CD4-positive, alpha-beta T cell treated with Interleukin-1 beta for 1 hour (primary cell): ENCODE results near the gene ZNF740.
A peak's percentile ranks its signal among the peaks of the same experiment; 100 is the strongest.

Experiments used
- DNase-seq, 2 donors: peaks; one replicate each; pipeline ENCODE4 v3.0.0-alpha.2; 2020 to 2022

ZNF740 gene

GRCh38 chr12:53214687-53215455, 34.3 kb downstream of the ZNF740 start:
- DNase-seq: no peak

DNA sequence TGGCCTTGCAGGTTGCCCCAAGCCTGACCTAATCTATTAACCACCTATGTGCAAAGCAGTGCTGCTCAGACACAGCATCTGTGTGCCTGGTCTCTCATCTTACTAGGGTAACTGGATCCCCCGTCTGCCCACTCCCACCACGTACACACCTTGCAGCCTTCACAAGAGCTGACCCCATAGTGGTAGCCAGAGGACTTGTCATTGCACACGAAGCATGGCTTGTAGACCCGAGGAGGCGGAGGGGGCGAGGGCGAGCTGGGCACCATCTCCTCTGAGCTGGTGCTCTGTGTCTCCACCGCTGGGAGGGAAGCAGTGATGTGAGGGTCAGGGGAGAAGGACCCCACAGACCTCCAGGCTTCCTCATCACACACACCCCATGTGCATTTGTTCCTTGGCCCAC, 35.0 kb downstream of the ZNF740 start:
- DNase-seq: no peak

DNA sequence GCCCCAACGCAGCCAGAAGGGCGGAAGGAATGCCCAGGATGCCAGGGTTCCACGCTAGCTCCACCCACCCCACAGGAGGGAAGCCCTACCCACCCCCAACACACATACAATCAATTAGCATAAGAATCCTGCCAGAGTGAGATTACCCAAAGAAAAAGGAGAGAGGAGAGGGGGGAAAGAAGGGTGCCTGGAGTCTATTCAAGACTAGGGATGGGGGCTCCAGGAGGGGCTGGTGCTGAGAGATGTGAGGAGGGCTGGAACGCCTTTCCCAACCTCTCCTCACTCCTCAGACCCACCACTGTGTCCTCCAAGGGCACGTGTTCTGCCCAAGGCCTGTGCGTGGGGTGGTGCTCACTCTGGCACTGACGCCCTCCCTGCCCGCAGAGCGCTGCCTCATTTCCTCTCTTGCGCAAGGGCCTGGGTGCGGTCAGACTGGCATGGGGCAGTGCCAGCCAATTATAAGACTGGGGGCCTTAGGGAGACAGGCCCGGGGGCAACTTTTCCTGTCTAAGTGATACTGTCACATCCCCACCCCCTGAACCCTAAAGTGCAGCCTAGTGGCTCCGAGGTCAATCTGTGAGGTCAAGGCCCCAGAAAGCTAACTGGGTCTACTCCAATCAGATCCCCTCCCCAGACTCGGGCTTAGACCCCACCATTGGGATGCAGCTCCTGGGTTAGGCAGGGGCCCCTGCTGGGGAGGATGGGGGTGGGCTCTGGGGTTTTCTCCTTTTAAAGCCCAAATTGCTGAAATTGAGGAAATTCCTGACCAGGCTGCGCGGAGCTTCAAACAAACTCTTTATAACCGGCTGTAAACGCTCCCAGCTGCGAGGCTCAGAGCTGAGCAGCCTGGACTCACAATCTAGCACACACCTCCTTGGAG, 36.8 kb downstream of the ZNF740 start:
- DNase-seq: peak in 1 of 2 donors; percentile 78

DNA sequence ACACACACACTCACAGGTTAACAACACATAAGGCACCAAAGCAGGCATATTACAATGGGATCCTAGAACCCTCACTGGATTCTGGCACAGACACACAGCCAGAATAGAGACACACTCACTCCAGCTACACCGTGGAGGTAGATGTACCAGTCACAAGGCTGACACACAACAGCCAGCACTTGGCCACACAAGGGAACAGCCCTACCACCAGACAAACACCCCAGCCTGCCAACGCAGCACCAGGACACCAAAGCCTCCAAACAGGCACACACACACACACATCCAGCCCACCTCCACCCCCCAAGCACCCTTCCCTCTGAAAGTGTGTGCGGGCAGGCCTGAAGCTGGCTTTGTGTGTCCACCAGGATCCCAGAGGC, 37.4 kb downstream of the ZNF740 start:
- DNase-seq: no peak

GRCh38 chr12:53218551-53219291, 38.2 kb downstream of the ZNF740 start:
- DNase-seq: no peak

DNA sequence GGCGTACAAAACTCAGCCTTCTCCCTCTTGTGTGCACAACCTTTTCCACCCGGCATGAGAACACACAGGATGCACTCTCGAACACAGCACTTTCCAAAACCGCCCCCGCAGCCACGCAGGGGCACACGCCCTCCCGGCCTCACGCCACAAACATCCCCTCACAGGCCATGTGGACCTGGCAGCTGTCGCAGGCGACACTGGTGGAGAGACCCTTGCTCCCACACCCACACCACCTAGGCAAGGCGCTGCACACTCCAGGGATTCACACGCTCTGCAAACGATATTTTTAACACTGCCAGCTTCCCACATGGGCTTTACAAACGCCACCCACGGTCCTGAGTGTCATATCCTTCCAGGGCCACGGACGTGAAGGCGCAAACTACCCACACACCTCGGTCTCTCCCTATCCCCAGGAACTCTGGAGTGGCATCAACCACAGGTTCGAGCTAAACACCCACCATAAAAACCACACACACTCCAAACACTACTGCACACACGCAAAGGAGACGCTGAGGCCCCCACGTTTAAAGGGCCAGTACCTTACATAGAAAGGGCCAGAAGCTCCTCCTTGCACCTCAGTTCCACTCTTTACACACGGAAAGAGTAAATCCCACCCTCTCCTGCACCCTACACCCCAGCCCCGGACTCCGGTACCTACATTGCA, 38.9 kb downstream of the ZNF740 start:
- peak in 1 of 2 donors; percentile 22 for DNase-seq

DNA sequence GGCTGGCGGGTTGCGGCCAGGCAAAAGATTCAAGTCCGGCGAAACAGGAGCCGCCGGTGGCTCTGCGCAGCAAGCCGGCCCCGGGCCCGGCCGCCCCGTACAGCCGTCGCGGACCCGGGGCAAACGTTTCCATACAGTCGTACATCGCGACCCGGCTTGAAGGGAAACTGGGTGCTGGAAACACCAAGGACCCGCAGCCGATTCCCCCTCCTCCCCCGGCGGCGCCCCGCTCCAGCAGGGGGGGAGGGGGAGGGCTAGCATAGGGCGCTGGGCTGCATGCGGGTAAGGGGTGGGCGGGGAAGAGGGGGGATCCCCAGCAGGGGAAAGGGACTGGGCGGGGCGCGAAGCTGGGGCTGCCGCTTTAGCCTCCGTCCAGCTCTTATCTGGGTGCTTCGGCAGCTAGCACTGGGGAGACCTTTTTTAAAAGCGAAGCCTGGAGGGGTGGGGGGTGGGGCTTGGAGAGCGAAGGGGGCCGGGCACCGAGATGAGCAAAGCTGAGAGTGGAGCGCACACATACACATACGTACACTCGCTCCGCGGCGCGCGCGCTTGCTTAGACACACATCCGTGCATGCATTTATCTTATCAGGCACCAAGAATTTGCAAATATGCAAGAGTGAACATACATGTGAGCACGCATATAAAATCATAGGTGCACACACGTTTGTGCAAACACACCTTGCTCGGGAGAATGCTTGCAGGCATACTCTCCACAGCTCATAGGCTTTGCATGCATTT, 39.6 kb downstream of the ZNF740 start:
- DNase-seq: peak; percentile 75 to 76

GRCh38 chr12:53220694-53221202, 40.2 kb downstream of the ZNF740 start:
- DNase-seq: peak; percentile 82 to 87

DNA sequence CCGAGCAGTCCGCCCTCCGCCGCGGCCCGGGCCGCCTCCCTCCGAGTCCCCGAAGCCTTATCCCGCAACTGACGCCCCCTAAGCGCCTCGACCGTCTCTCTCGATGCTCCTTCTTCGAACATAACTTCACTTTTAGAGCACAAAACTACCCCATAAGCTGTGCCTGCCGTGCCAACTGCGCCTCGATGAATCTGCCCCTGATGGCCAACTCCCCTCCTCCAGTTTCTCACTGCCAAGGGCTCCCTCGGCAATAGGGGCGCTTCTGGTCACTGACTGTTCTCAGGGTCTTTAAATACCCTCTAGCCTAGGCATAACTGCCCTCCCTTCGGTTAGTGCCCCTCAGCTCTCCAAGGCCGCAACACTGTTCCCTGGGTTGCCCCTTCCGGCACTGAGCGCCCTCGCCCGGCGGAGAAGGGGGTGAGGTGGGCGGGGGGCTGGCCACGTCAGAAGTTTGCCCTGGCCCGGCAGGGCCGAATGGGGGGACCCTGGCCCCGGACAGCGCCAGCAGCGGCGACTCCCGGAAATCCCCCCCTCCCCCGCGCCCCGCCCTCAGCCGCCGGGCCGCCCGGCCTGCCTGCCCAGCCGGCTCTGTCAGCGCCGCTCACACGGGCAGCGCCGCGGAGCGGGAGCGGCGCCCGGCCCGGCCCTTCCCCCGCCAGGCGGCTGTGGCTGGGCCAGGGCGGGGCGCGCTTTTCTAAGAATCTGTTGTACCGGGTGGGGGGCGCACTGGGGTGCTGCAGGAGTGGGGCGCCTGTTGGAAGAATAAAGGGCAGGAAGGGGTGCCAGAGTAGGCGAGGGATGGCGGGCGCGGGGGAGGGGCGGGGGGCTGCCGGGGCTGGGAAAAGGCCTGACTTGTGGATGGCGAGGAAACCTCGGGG, 40.9 kb downstream of the ZNF740 start:
- DNase-seq: peak; percentile 62 to 67

DNA sequence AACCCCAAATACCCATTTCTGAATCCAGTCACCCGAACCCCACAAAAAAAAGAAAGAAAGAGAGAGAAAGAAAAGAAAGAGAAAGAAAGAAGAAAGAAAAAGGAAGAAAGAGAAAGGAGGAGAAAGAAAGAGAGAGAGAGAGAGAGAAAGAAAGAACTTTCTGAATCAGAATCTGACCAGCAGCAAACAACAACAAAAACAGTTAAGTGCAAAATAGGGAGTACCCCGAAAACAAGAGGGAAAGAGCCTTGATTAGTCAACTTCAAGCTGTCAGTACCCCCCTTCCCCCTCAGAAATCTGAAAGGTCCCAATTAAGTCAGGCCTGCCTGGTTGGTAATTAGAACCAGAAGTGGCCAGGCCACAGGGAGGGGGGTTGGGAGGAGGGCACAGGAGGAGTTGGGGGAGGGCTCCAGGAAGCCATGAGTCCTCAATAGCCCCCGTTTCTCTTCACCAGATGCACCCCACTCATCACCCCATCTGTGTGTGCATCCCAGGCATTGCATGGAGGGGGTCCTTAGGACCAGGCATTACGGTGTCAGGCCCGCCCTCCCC, 41.7 kb downstream of the ZNF740 start:
- DNase-seq: no peak

DNA sequence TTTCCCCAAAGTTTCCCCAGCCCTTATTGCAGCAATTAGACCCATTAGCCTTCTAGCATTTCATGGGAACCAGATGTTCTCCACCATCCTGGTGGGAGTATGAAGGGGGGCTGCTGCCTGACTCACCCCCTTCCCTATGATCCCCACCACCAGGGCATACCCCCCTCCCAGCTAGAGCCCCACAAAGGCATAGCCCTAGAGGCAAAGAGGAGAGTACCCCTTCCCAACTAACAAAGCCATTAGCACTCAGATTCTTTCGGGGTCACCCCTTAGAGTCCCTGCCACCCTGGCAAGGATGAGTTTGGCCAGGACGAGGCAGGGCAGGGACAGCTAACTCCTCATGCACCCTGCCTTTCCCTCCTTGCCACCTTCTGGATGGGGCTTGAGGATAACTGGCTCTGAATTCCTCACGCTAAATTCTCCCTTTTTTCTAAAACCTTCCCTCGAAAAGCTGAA, 42.3 kb downstream of the ZNF740 start:
- no peak for DNase-seq

DNA sequence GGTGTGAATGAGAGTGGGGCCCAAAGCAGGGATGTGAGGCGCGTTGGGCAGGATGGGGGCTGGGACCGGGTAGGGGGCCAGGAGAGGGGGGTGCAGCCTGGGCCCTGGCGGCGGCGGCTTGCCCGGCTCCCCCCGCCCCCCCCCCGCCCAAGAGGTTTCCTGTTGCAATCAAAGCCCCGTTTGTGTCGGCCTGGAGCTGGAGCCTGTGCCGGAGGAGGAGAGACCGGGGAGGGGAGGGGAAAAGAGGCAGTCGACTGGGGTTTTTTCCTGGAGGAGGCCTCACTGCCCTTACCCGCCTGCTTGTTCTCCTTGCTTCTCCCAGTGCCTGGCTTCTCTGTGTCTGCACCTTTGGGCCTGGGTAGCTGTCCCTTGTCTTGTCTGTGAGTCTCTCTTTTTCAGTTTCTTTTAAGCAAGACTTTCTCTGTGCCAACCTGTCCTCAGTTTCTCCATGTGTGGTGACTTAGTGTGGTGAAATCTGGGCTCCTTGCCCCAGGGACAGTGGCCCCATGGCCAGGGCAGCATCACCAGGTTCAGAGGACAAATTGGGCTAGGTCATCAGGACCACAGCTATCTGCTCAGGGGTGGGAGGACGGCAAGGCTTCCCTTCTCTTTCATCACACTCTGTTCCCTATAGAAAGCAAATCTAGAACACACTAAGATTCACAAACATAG, 43.0 kb downstream of the ZNF740 start:
- peak; percentile 33 to 51 for DNase-seq

DNA sequence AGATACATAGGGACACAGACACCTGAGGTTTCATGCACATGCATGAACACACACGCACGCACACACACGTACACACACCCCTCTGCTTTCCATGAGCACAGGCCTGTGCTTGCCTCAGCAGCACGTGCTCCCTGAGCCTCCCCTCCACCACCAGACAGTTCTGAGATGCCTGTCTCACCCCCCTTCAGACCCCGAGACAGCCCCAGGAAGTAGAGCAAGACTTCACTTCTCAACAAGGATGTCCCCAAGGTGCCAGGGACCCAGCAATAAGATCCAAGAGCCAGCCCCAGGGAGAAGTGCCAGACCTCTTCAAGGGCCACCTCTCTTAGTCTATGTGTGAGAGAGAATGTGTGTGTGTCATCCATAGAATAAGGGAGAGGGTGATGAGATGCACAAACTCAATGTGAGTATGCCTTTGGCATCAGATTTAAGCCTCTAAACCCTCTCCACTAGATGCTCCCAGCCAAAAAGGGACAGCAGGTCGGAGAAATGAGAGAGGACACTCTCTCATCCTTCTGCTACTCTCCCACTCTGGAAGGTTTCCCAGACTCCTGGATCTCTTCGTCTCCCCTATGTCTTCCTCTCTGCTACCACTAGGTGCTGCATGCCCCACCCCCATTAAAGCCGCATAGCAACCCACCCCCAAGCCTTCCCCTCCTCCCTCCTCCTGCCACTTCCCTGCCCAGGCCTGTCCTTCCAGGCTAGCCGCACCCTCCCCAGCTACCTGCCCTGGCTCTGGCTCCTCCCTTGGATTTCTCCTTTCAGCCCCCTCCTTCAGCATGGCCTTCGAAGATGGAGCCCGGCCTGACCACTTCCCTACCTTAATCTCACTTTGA, 43.8 kb downstream of the ZNF740 start:
- DNase-seq: no peak

DNA sequence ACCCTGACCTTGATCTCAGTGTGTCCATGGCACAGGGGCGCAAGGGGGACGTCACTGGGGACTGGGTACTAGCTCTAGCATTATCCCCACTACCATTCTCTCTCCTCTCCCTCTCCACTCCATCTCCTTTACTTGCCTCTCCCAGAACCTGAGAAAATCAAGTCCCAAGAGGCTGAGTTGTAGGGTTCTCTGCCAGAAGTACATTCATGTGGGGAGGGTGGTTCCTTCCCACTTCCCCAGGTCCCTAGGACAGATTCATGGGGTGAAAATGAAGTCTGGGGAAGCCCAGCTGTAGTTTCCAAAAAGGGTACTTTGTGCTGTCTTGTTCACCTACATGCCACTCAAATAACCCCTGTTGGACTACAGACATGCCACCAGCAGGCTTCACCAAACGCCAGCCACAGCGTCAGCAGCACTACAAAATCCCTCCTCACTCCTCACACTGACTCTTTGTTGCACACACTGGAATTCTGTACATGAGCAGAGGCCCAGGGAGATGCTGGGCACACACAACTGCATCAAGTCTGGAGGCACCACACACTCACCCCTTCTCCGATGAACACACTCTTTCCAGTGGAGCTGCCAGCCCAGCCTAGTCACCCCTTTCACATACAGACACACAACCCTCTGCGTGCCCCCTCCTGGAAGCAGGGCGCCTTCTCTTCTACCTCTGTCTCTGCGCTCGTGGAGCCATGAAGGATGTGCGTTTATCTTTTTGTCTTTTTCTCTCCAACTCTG, 44.5 kb downstream of the ZNF740 start:
- no peak for DNase-seq

GRCh38 chr12:53225635-53226424, 45.3 kb downstream of the ZNF740 start:
- DNase-seq: no peak

GRCh38 chr12:53226815-53227214, 46.3 kb downstream of the ZNF740 start:
- DNase-seq: no peak

- no peak for DNase-seq
These were observed 46.8 kb downstream of the ZNF740 start for GRCh38 chr12:53227341-53227740.
